Mucosa of descending colon (tissue), 3 donors: Measurements from ENCODE around the gene NMNAT3. TPM values are rescaled to one million over a fixed set of nuclear protein-coding genes. Genes with fewer than 3 reads are reported as not detected.
A peak's percentile ranks its signal among the peaks of the same experiment; 100 is the strongest.

Experiments used
- ATAC-seq: fragments of 200-7000 bp; cut with Tn5 transposase; one replicate; pipeline ENCODE4 v1.9.1; 2020; ENCODE audit warnings: mild to moderate bottlenecking, moderate library complexity
- DNase-seq, 3 donors: peaks; one replicate each; pipeline ENCODE4 v3.0.0-alpha.2; 2020
- H3K36me3 ChIP-seq: fragments of 200-600 bp; one replicate; pipeline ENCODE4 v1.8.0; 2021; ENCODE audit warnings: low read depth, mild to moderate bottlenecking
- H3K4me1 ChIP-seq: fragments of 200-600 bp; one replicate; pipeline ENCODE4 v1.8.0; 2021; ENCODE audit warnings: low read depth, mild to moderate bottlenecking
- H3K4me3 ChIP-seq: fragments of 200-600 bp; one replicate; pipeline ENCODE4 v1.8.0; 2021; ENCODE audit warnings: mild to moderate bottlenecking
- H3K9me3 ChIP-seq: fragments of 200-600 bp; one replicate; pipeline ENCODE4 v1.8.0; 2021; ENCODE audit warnings: mild to moderate bottlenecking
- intact Hi-C, 2 donors: fragments of 100-400 bp; cut with DNase I in 1 of 2; cut with micrococcal nuclease in 1 of 2; formaldehyde crosslinking; loops; one replicate each; pipeline versions ENCODE4 v1.11.0 to v1.11.1; 2022; cut with DNase I, micrococcal nuclease
- total RNA-seq, 3 donors: library from RNA; stranded (reverse); fragmentation: NEBNext Ultra II Directional in 2 of 3; extraction: Animal tissue kit (Norgen Biotek cat#: 25700) in 2 of 3; gene quantifications; one replicate each; pipeline versions ENCODE4 v1.2.1 to v1.2.4, GENCODE V29; 2021 to 2023
- TF ChIP-seq, protein P1 (sequence below): fragments of 200-600 bp; IDR thresholded peaks from one replicate; pipeline ENCODE4 v1.8.0; 2022; ENCODE audit warnings: antibody characterized with exemption, mild to moderate bottlenecking
- donor health status: DM: no; HTN: no; CAD: no; lungs with moderate emphysema.
- donor health status: DM: no; HTN: no; CAD: no.
- donor health status: DM: no; HTN: yes; CAD: no.

The NMNAT3 gene
- total RNA-seq, 3 donors from 2014 or later = 7.9 to 11.9 (median 10.7) TPM

DNA sequence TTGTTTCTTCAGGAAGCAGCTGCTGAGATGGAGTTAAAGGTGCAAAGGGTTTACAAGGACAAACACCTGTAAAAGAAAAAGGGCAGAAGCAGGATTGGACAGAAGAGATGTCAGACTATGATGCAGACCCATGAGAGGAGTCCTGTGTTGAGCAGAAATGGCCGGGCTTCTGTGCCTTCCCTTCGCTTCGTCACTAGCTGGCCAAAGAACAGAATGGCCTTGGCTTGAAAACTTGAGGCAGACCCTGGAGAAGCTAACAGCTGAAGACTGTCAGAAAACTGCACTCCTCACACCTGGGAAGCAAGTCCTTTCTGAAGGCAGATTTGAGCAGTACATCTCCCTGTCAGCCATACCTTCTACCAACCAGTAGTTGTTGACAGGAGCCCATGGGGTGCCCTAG is 8.4 kb upstream of the NMNAT3 start:
- ATAC-seq (no peak), DNase-seq (no peak)
- H3K9me3 ChIP-seq = no peaks in the 10 kb centered on the region
- no peaks in the 10 kb centered on the region for H3K36me3 ChIP-seq
- TF ChIP-seq, protein P1, sequence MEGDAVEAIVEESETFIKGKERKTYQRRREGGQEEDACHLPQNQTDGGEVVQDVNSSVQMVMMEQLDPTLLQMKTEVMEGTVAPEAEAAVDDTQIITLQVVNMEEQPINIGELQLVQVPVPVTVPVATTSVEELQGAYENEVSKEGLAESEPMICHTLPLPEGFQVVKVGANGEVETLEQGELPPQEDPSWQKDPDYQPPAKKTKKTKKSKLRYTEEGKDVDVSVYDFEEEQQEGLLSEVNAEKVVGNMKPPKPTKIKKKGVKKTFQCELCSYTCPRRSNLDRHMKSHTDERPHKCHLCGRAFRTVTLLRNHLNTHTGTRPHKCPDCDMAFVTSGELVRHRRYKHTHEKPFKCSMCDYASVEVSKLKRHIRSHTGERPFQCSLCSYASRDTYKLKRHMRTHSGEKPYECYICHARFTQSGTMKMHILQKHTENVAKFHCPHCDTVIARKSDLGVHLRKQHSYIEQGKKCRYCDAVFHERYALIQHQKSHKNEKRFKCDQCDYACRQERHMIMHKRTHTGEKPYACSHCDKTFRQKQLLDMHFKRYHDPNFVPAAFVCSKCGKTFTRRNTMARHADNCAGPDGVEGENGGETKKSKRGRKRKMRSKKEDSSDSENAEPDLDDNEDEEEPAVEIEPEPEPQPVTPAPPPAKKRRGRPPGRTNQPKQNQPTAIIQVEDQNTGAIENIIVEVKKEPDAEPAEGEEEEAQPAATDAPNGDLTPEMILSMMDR = no peak
- intact Hi-C loops = no loop called here
- no peak overlapping the region for H3K4me3 ChIP-seq
- no peaks in the 10 kb centered on the region for H3K4me1 ChIP-seq

DNA sequence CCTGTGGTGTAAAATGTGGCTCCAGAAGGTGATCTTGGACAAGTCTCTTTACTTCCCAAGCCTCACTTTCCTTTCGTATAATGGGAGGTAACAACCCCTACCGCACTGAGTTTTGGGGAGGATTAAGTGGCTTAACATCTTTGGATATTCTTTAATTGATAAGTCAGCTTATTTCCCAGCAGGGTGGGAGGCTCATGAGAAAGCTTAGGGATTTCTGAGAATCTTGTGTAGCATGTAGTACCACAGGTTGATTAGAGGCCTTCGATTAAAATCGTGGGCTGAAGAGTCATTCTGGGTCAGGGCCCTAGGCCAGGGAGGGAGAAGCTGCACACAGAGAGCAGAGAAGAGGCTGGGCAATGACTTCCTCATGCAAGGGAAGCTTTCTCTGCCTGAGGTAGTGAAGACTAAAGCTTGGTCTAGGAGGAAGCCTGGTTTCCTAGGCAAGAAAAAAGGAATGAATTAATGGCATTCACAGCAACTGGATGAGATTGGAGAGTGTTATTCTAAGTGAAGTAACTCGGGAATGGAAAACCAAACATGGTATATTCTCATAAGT is 1.5 kb upstream of the NMNAT3 start:
- ATAC-seq (no peak), DNase-seq (no peak)
- H3K9me3 ChIP-seq = no peaks in the 10 kb centered on the region
- peaks cover 6% of the 10 kb centered on the region for H3K4me1 ChIP-seq
- intact Hi-C loops = no loop called here
- H3K4me3 ChIP-seq = no peak overlapping the region
- TF ChIP-seq, protein P1 = no peak
- no peaks in the 10 kb centered on the region for H3K36me3 ChIP-seq

DNA sequence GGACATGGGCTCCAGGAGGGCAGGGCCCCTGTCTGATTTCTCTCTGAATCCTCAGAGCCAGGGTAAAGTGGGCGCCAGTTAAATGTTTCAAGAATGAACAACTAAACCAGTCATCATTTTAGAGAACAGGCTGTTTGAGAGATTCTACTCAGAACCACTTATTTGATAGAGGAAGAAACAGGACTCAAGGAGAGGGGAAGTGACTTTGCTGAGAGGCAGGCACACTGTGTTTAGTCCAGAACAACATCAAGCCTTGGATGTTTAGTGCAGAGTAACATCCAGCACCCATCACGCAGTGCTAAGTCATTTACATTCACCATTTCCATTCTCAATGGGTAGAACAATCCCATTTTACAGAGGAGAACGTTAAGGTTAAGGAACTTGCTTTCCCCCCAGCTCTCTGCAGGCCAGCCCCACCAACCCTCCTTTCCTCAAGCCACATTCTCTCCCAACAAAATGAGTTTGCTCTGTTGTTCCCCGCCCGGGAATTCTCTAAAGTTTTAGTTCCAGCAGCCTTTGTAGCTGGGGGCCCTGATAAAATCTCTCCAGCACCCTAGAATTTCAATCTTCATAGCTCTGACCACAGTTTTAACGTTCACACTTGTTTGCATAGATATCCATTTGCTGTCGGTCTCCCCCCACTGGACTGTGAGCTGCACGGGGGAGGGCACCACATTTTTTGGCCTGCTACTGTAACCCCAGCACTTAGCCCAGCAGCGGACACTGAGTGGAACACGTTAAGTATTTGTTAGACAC is 962 bp downstream of the NMNAT3 start:
- no peaks in the 10 kb centered on the region for H3K36me3 ChIP-seq
- ATAC-seq = peak; percentile 1
- TF ChIP-seq, protein P1 = no peak
- H3K9me3 ChIP-seq = no peaks in the 10 kb centered on the region
- peaks cover 6% of the 10 kb centered on the region for H3K4me1 ChIP-seq
- intact Hi-C loops = no loop called here
- H3K4me3 ChIP-seq = peak overlapping the region; percentile 58
- DNase-seq = no peak

DNA sequence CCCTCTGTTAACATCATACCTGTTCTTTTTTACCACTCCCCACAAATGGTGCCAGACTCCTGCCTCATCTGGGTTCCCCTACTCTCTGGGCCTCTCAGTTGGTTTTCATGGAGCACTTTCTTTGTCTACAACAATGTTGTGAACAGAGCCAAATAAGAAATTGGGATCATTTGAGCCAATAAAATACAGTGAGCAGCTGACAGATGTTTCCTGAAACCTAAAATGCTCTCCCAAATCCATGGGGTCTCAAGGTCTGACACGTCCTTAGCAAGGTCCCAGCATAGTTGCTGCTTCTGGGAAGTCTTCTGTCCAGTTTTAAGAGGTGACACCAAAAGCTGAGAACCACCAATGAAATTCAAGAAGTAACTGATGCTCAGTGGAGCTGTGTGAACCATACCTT is 1.7 kb downstream of the NMNAT3 start:
- no peak for ATAC-seq
- no peak overlapping the region for H3K4me3 ChIP-seq
- TF ChIP-seq, protein P1 = no peak
- peaks cover 6% of the 10 kb centered on the region for H3K4me1 ChIP-seq
- no peak for DNase-seq
- H3K36me3 ChIP-seq = no peaks in the 10 kb centered on the region
- intact Hi-C loops = no loop called here
- no peaks in the 10 kb centered on the region for H3K9me3 ChIP-seq

DNA sequence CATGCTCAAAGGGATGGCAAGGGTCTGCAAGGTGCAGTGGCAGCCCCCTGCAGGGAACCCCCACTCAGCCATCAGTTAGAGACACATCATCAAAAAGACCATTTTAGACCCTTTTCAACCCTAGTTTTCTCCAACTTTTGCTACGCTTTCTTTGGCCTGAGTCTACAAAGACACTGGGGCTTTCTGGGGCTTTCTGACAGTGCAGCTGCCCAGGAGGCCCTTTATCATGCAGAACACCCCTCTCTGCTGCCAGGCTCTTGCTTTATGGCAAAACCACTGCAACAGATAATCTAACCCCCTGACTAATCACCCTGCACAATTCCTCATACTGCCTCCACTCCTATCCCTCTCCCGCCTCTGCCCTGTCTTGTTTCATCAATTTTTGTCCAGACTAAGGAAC is 2.4 kb downstream of the NMNAT3 start:
- TF ChIP-seq, protein P1 = no peak
- Histone ChIP-seq H3K4me1 (peaks cover 6% of the 10 kb centered on the region), H3K9me3 (no peaks in the 10 kb centered on the region), H3K36me3 (no peaks in the 10 kb centered on the region), H3K4me3 (no peak overlapping the region)
- ATAC-seq (no peak), DNase-seq (no peak)
- intact Hi-C loops = no loop called here
